Prostate gland (tissue), 2 donors: ENCODE measurements around the gene ABLIM1. TPM values are rescaled to one million over a fixed set of nuclear protein-coding genes. Genes with fewer than 3 reads are reported as not detected.
A peak's percentile ranks its signal among the peaks of the same experiment; 100 is the strongest.

Experiments
- DNase-seq: peaks from one replicate; pipeline ENCODE4 v3.0.0-alpha.2; 2019; ENCODE audit warnings: low spot score
- H3K27ac ChIP-seq, 2 donors: fragments of 200-600 bp; sonication (generic); 2 replicates each; pipeline ENCODE4 v1.5.1; 2017 to 2019
- H3K27me3 ChIP-seq: fragments of 200-600 bp; sonication (generic); replicated peaks from 2 replicates; pipeline ENCODE4 v1.5.1; 2019; ENCODE audit not compliant: insufficient read depth
- H3K36me3 ChIP-seq, 2 donors: fragments of 200-600 bp; sonication (generic); 1 replicate in 1 of 2; 2 replicates in 1 of 2; pipeline versions ENCODE4 v1.5.1 to v1.8.1; 2017 to 2019
- H3K4me1 ChIP-seq: fragments of 200-600 bp; sonication (generic); replicated peaks from 2 replicates; pipeline ENCODE4 v1.5.1; 2019
- H3K4me3 ChIP-seq, 2 donors: fragments of 200-600 bp; sonication (generic); 2 replicates each; pipeline ENCODE4 v1.5.1; 2017 to 2019
- H3K9me3 ChIP-seq: fragments of 200-600 bp; sonication (generic); 2 replicates; pipeline ENCODE4 v1.5.1; 2017
- CTCF ChIP-seq, 4 experiments: fragments of 200-600 bp in 2 of 4; fragments of 450-650 bp in 2 of 4; sonication (generic) in 2 of 4; IDR thresholded peaks; 1 replicate in 3 of 4; 2 replicates in 1 of 4; pipeline ENCODE4 v1.5.1; 2016 to 2019; ENCODE audit warnings: antibody characterized with exemption in 4 of 4, mild to moderate bottlenecking in 2 of 4, moderate library complexity in 2 of 4
- POLR2A ChIP-seq: fragments of 450-650 bp; IDR thresholded peaks from one replicate; pipeline ENCODE4 v1.6.1; 2016; ENCODE audit warnings: antibody characterized with exemption, mild to moderate bottlenecking
- POLR2AphosphoS5 ChIP-seq: sonication (generic); formaldehyde crosslinking; IDR thresholded peaks from one replicate; pipeline ENCODE4 v1.6.1; 2017; ENCODE audit warnings: antibody characterized with exemption
- WGBS: methylation state at CpG from one replicate; pipeline ENCODE4 v1.1.5; 2018; 5-methylcytosine and 5-hydroxymethylcytosine counted together
- intact Hi-C: fragments of 100-400 bp; cut with DNase I; formaldehyde crosslinking; loops from one replicate; pipeline ENCODE4 v1.14.2; 2022
- total RNA-seq, 2 donors: library from RNA; depleted of rRNA; stranded (reverse); fragments of >200 nt; gene quantifications; one replicate each; pipeline ENCODE4 v1.1.0, GENCODE V29; 2016

Gene ABLIM1
- total RNA-seq = 100 to 1,000 TPM in 1 of 2 donors, 10 to 100 TPM in 1; 43.9 to 138 TPM

GRCh38 chr10:114658175-114658574, at the start of gene ABLIM1:
Gene ABLIM1, minus strand, starts transcription at chr10:114658275. Its CDS starts 75 bp downstream, at chr10:114658200.
- H3K4me3 ChIP-seq = no peak within 1 kb of the TSS
- DNase-seq = no peak
- no peaks in the 10 kb centered on the region for H3K4me1 ChIP-seq
- H3K9me3 ChIP-seq = no peaks in the 10 kb centered on the region
- 93% methylated on average over 2 of the region's 2 CpGs for WGBS
- H3K36me3 ChIP-seq = no peaks in the 10 kb centered on the region
- intact Hi-C loops = no loop called here
- no peaks in the 10 kb centered on the region for H3K27me3 ChIP-seq
- H3K27ac ChIP-seq = no peak within 1 kb of the TSS
- TF ChIP-seq POLR2AphosphoS5 = no peak
- TF ChIP-seq POLR2A = no peak
- TF ChIP-seq CTCF (IDR thresholded peaks at IDR 0.05) = no peak

GRCh38 chr10:114706458-114707055, 48.5 kb upstream of the ABLIM1 start:
- no peak for TF ChIP-seq POLR2AphosphoS5
- no peak for TF ChIP-seq POLR2A
- no peak for TF ChIP-seq CTCF (IDR thresholded peaks at IDR 0.05)
- intact Hi-C loops = loop anchor here (10.0 kb wide), 1 partner anchor 232 kb away; no protein-coding TSS in a partner anchor
- no peaks in the 10 kb centered on the region for H3K27me3 ChIP-seq
- H3K4me1 ChIP-seq = no peaks in the 10 kb centered on the region
- no peak for DNase-seq
- no peak overlapping the region for H3K4me3 ChIP-seq
- no peaks in the 10 kb centered on the region for H3K36me3 ChIP-seq
- no peak overlapping the region for H3K27ac ChIP-seq
- no peaks in the 10 kb centered on the region for H3K9me3 ChIP-seq
- WGBS = 86% methylated on average over 4 of the region's 4 CpGs

GRCh38 chr10:114704679-114705078, 46.6 kb upstream of the ABLIM1 start:
- 93% methylated on average over 4 of the region's 4 CpGs for WGBS
- Histone ChIP-seq H3K27ac (no peak overlapping the region), H3K9me3 (no peaks in the 10 kb centered on the region), H3K4me1 (no peaks in the 10 kb centered on the region), H3K36me3 (no peaks in the 10 kb centered on the region), H3K27me3 (no peaks in the 10 kb centered on the region), H3K4me3 (no peak overlapping the region)
- intact Hi-C loops = loop anchor here (5.0 to 10.0 kb wide), 2 partner anchors 152 to 230 kb away; no protein-coding TSS in a partner anchor
- TF ChIP-seq CTCF (IDR thresholded peaks at IDR 0.05) = no peak
- no peak for TF ChIP-seq POLR2A
- TF ChIP-seq POLR2AphosphoS5 = no peak
- no peak for DNase-seq

GRCh38 chr10:114703377-114704107, 45.5 kb upstream of the ABLIM1 start:
- Histone ChIP-seq H3K4me1 (no peaks in the 10 kb centered on the region), H3K27ac (no peak overlapping the region), H3K36me3 (no peaks in the 10 kb centered on the region), H3K4me3 (no peak overlapping the region), H3K27me3 (no peaks in the 10 kb centered on the region), H3K9me3 (no peaks in the 10 kb centered on the region)
- TF ChIP-seq POLR2A (no peak), CTCF (IDR thresholded peaks at IDR 0.05) (peak in 3 of 4 experiments; percentile 21 to 70 (median 42))
- DNase-seq = no peak
- 35% methylated on average over 6 of the region's 6 CpGs for WGBS
- intact Hi-C loops = loop anchor here (5.0 to 10.0 kb wide), 2 partner anchors 151 to 229 kb away; no protein-coding TSS in a partner anchor
